MM.1S (cell line): ENCODE results near the gene PLPP7.

ENCODE experiments used
- CTCF ChIP-seq: fragments of 300-600 bp; sonication (generic); IDR thresholded peaks from 2 replicates; pipeline ENCODE4 v1.5.1; 2016; ENCODE audit warnings: antibody characterized with exemption, low read length, mixed read lengths
- EZH2 ChIP-seq: fragments of 300-600 bp; sonication (generic); optimal IDR thresholded peaks from 2 replicates; pipeline ENCODE3; 2017; ENCODE audit warnings: low read depth, mild to moderate bottlenecking, antibody characterized with exemption, low read length, mixed read lengths

- TF ChIP-seq CTCF (no peak), EZH2 (no peak)
These were observed 23.0 kb upstream of the PLPP7 start for GRCh38 chr9:131266266-131267229.
